ENCODE measurements around the gene SLC27A3. TPM values are rescaled to one million over a fixed set of nuclear protein-coding genes. Genes with fewer than 3 reads are reported as not detected.

The SLC27A3 gene
- total RNA-seq, 2 experiments from 2014 or later, result 4.5 to 10.2 TPM

GRCh38 chr1:153750026-153750995 lies 24.9 kb upstream of the SLC27A3 start:
- Histone ChIP-seq H3K9me3 (ENCODE audit: low read length) (no peaks in the 10 kb centered on the region), H3K79me2 (ENCODE audit: insufficient read depth, low read depth, low read length) (no peaks in the 10 kb centered on the region), H4K20me1 (ENCODE audit: insufficient read depth, low read length) (no peaks in the 10 kb centered on the region), H3K9me2 (ENCODE audit: insufficient read depth, low read length) (no peaks in the 10 kb centered on the region), H3K36me3 (ENCODE audit: insufficient read depth, low read length) (peaks cover 97% of the 10 kb centered on the region), H2AFZ (ENCODE audit: low read length) (no peak overlapping the region), H3K4me1 (ENCODE audit: insufficient read depth, low read length, poor library complexity, severe bottlenecking) (no peaks in the 10 kb centered on the region), H3K4me2 (ENCODE audit: low read length) (no peak overlapping the region), H3K27ac (ENCODE audit: low read depth, low read length, poor library complexity, severe bottlenecking) (no peak overlapping the region), H3K4me3 (ENCODE audit: low read depth, low read length, poor library complexity, severe bottlenecking) (no peak overlapping the region)
- BruUV-seq (replicated peaks), result TSS peak; percentile 27
- DNase-seq (ENCODE audit: low spot score), result no peak
- CTCF ChIA-PET (ENCODE audit: unreplicated experiment), result no interaction called here
- POLR2A ChIA-PET, result interaction anchor here (0.6 kb wide), 1 partner anchor 32 kb away, joined by 4 read pairs; no protein-coding TSS in a partner anchor
- TF ChIP-seq EZH2phosphoT487 (IDR thresholded peaks at IDR 0.05; ENCODE audit: borderline replicate concordance, low read depth, low read length) (no peak), CTCF (conservative IDR thresholded peaks at IDR 0.05; ENCODE audit: low read length) (no peak)
- intact Hi-C loops (cut with micrococcal nuclease; ENCODE audit: unreplicated experiment), result no loop called here

GRCh38 chr1:153752072-153752471 lies 23.1 kb upstream of the SLC27A3 start:
- H3K36me3 ChIP-seq (ENCODE audit: insufficient read depth, low read length), result peaks cover 96% of the 10 kb centered on the region
- BruUV-seq (replicated peaks), result no TSS peak
- no peaks in the 10 kb centered on the region for H3K79me2 ChIP-seq (ENCODE audit: insufficient read depth, low read depth, low read length)
- POLR2A ChIA-PET, result no interaction called here
- CTCF ChIA-PET (ENCODE audit: unreplicated experiment), result no interaction called here
- no peaks in the 10 kb centered on the region for H3K4me1 ChIP-seq (ENCODE audit: insufficient read depth, low read length, poor library complexity, severe bottlenecking)
- no peak overlapping the region for H3K27ac ChIP-seq (ENCODE audit: low read depth, low read length, poor library complexity, severe bottlenecking)
- no peak overlapping the region for H3K4me3 ChIP-seq (ENCODE audit: low read depth, low read length, poor library complexity, severe bottlenecking)
- intact Hi-C loops (cut with micrococcal nuclease; ENCODE audit: unreplicated experiment), result no loop called here
- H3K4me2 ChIP-seq (ENCODE audit: low read length), result no peak overlapping the region
- no peaks in the 10 kb centered on the region for H3K9me2 ChIP-seq (ENCODE audit: insufficient read depth, low read length)
- no peaks in the 10 kb centered on the region for H4K20me1 ChIP-seq (ENCODE audit: insufficient read depth, low read length)
- no peak for DNase-seq (ENCODE audit: low spot score)
- H2AFZ ChIP-seq (ENCODE audit: low read length), result no peak overlapping the region
- no peaks in the 10 kb centered on the region for H3K9me3 ChIP-seq (ENCODE audit: low read length)
- TF ChIP-seq CTCF (conservative IDR thresholded peaks at IDR 0.05; ENCODE audit: low read length) (no peak), EZH2phosphoT487 (IDR thresholded peaks at IDR 0.05; ENCODE audit: borderline replicate concordance, low read depth, low read length) (no peak)
